Endothelial cell of umbilical vein (primary cell): ENCODE results near the gene CXCL16. TPM values are rescaled to one million over a fixed set of nuclear protein-coding genes. Genes with fewer than 3 reads are reported as not detected.

Experiments
- BruUV-seq: library from RNA; stranded (reverse); fragments of 400-500 nt; replicated peaks from 2 replicates; lab custom pipeline; 2021; lab: Mats Ljungman, UMichigan
- CTCF ChIA-PET: fragments of 300-600, 350-600 bp; sonication (Branson Sonifier 250); formaldehyde crosslinking; loops from one replicate; lab custom pipeline; 2021; ENCODE audit warnings: antibody characterized with exemption, inconsistent platforms; lab: Charles Lee
- POLR2A ChIA-PET: fragments of 300-600, 350-600 bp; sonication (Branson Sonifier 250); formaldehyde crosslinking; loops from one replicate; lab custom pipeline; 2021; ENCODE audit warnings: antibody characterized with exemption, inconsistent platforms; lab: Charles Lee
- DNase-seq: peaks from one replicate; pipeline ENCODE4 v3.0.0-alpha.2; 2011; ENCODE audit warnings: low read depth, low spot score
- FAIRE-seq: peaks from 2 replicates; lab custom pipeline; 2011; peaks lifted over from hg19 to GRCh38; lab: Jason Lieb, UNC
- H2AFZ ChIP-seq: 2 replicates; pipeline ENCODE4 v1.6.0; 2012; ENCODE audit warnings: low read depth, low read length, control low read depth, inconsistent platforms
- H3K27ac ChIP-seq: 2 replicates; pipeline ENCODE4 v1.5.1; 2011; ENCODE audit warnings: low read depth, mild to moderate bottlenecking, control low read depth, low read length, moderate library complexity; ENCODE audit not compliant: insufficient read depth
- H3K27me3 ChIP-seq, 2 experiments: 2 replicates each; pipeline versions ENCODE4 v1.6.0 to v1.6.1; 2011; ENCODE audit warnings: low read length in 2 of 2, mixed read lengths in 1 of 2; ENCODE audit not compliant: control insufficient read depth in 2 of 2, insufficient read depth in 2 of 2
- H3K36me3 ChIP-seq, 2 experiments: 2 replicates in 1 of 2; 3 replicates in 1 of 2; pipeline ENCODE4 v1.5.1; 2011; ENCODE audit warnings: low read length in 2 of 2, mild to moderate bottlenecking in 1 of 2, moderate library complexity in 1 of 2; ENCODE audit not compliant: control insufficient read depth in 2 of 2, insufficient read depth in 2 of 2; ENCODE audit errors: extremely low read depth in 1 of 2
- H3K4me1 ChIP-seq: 3 replicates; pipeline ENCODE4 v1.5.1; 2011; ENCODE audit warnings: mild to moderate bottlenecking, low read length; ENCODE audit not compliant: control insufficient read depth, insufficient read depth; ENCODE audit errors: extremely low read depth
- H3K4me2 ChIP-seq: 2 replicates; pipeline ENCODE4 v1.6.1; 2011; ENCODE audit warnings: low read length, control low read depth, mixed read lengths; ENCODE audit not compliant: insufficient read depth
- H3K4me3 ChIP-seq, 3 experiments: fragments of 200-600 bp in 1 of 3; sonication (generic), shearing (Covaris generic) in 1 of 3; replicated peaks in 1 of 3; 2 replicates each; pipeline ENCODE4 v1.5.1; 2011 to 2016; ENCODE audit warnings: control low read depth in 3 of 3, low read length in 3 of 3, mild to moderate bottlenecking in 2 of 3, inconsistent platforms in 1 of 3, low read depth in 1 of 3, moderate library complexity in 1 of 3; ENCODE audit not compliant: insufficient read depth in 1 of 3
- H3K79me2 ChIP-seq: 2 replicates; pipeline ENCODE4 v1.6.0; 2012; ENCODE audit warnings: low read length, inconsistent platforms; ENCODE audit not compliant: control insufficient read depth, insufficient read depth
- H3K9ac ChIP-seq: replicated peaks from 2 replicates; pipeline ENCODE3; 2011; ENCODE audit warnings: low read length, control low read depth; ENCODE audit not compliant: insufficient read depth; ENCODE audit errors: extremely low read depth
- H3K9me1 ChIP-seq: replicated peaks from 3 replicates; pipeline ENCODE4 v1.6.0; 2011; ENCODE audit warnings: mild to moderate bottlenecking, low read length; ENCODE audit not compliant: control insufficient read depth, insufficient read depth; ENCODE audit errors: extremely low read depth
- H3K9me3 ChIP-seq: replicated peaks from 2 replicates; pipeline ENCODE4 v1.5.1; 2012; ENCODE audit warnings: low read length, inconsistent platforms; ENCODE audit not compliant: control insufficient read depth, insufficient read depth
- H4K20me1 ChIP-seq: replicated peaks from 2 replicates; pipeline ENCODE3; 2011; ENCODE audit warnings: mild to moderate bottlenecking, low read length; ENCODE audit not compliant: control insufficient read depth, insufficient read depth; ENCODE audit errors: extremely low read depth
- CTCF ChIP-seq, 2 donors: IDR thresholded peaks; 1 replicate in 1 of 2; 2 replicates in 1 of 2; pipeline ENCODE4 v1.5.1; 2011; ENCODE audit warnings: low read length in 2 of 2, mild to moderate bottlenecking in 2 of 2, moderate library complexity in 2 of 2, control low read depth in 1 of 2, inconsistent platforms in 1 of 2, low read depth in 1 of 2; ENCODE audit not compliant: insufficient read depth in 1 of 2; ENCODE audit errors: extremely low read depth in 1 of 2
- EZH2 ChIP-seq: IDR thresholded peaks from 2 replicates; pipeline ENCODE4 v1.6.1; 2012; ENCODE audit warnings: borderline replicate concordance, low read depth, mild to moderate bottlenecking, moderate library complexity, low read length, inconsistent platforms; ENCODE audit not compliant: severe bottlenecking
- FOS ChIP-seq: IDR thresholded peaks from 2 replicates; pipeline ENCODE4 v1.6.1; 2011; ENCODE audit warnings: mild to moderate bottlenecking, low read length, moderate library complexity, borderline replicate concordance; ENCODE audit not compliant: insufficient read depth
- GATA2 ChIP-seq: IDR thresholded peaks from 2 replicates; pipeline ENCODE4 v1.7.0; 2011; ENCODE audit warnings: low read depth, mild to moderate bottlenecking, moderate library complexity, mixed read lengths, low read length; ENCODE audit not compliant: insufficient read length, insufficient read depth
- JUN ChIP-seq: IDR thresholded peaks from 2 replicates; pipeline ENCODE4 v1.6.1; 2011; ENCODE audit warnings: borderline replicate concordance, low read depth; ENCODE audit not compliant: insufficient read length, insufficient read depth
- MYC ChIP-seq: IDR thresholded peaks from one replicate; pipeline ENCODE4 v1.6.1; 2011; ENCODE audit warnings: mild to moderate bottlenecking, low read depth, low read length
- POLR2A ChIP-seq: IDR thresholded peaks from 2 replicates; pipeline ENCODE4 v1.6.1; 2012; ENCODE audit warnings: low read depth, mild to moderate bottlenecking, control low read depth, low read length
- POLR2AphosphoS5 ChIP-seq: IDR thresholded peaks from 2 replicates; pipeline ENCODE4 v1.6.1; 2012; ENCODE audit warnings: low read depth, mild to moderate bottlenecking, control low read depth, low read length, moderate library complexity; ENCODE audit not compliant: insufficient read depth
- dilution Hi-C: fragments of 300-500 bp; cut with MboI; formaldehyde crosslinking; loops from one replicate; pipeline ENCODE4 v1.15.0; 2019; ENCODE audit warnings: low sequenced_read_pairs; ENCODE audit not compliant: extremely low pct_ligation_motif_present
- intact Hi-C: fragments of 100-400 bp; cut with micrococcal nuclease; formaldehyde crosslinking; loops from one replicate; pipeline ENCODE4 v1.10.0; 2022
- polyA plus RNA-seq, 4 experiments: library from polyadenylated mRNA; depleted of rRNA in 3 of 4; stranded (reverse) in 3 of 4; unstranded in 1 of 4; fragments of >200 nt; gene quantifications; 2 replicates each; pipeline versions ENCODE4 v1.2.1 to v1.2.3, GENCODE V29; 2011 to 2012; ENCODE audit warnings: missing spikeins in 1 of 4
- total RNA-seq: library from RNA; stranded (reverse); gene quantifications from 2 replicates; pipeline ENCODE4 v1.2.3, GENCODE V29; 2021
- TF ChIP-seq, protein P1 (sequence below): IDR thresholded peaks from 2 replicates; pipeline ENCODE4 v1.6.1; 2011; ENCODE audit not compliant: insufficient read depth, insufficient read length

Gene CXCL16
- total and polyA plus RNA-seq, 2 donors (not counting 3 experiments of a cell fraction or from before 2014, with no cell fraction given), result 4.8 to 6.1 TPM

- TF ChIP-seq, protein P1, sequence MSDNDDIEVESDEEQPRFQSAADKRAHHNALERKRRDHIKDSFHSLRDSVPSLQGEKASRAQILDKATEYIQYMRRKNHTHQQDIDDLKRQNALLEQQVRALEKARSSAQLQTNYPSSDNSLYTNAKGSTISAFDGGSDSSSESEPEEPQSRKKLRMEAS, result no peak
- TF ChIP-seq POLR2AphosphoS5 (no peak), POLR2A (no peak), EZH2 (no peak), FOS (no peak), CTCF (IDR thresholded peaks at IDR 0.05; ENCODE audit: extremely low read depth in 1 of 2, insufficient read depth in 1 of 2, low read depth in 1 of 2, low read length in 2 of 2) (no peak), MYC (no peak), GATA2 (no peak), JUN (no peak)
Observed at GRCh38 chr17:4716081-4716480, 23.6 kb downstream of the CXCL16 start.

More at GRCh38 chr17:4716081-4716480, 23.6 kb downstream of the CXCL16 start:
- BruUV-seq, result no TSS peak
- intact Hi-C loops, result no loop called here
- Histone ChIP-seq H3K36me3 (peaks cover 0 to 4% of the 10 kb centered on the region in 2 experiments), H3K4me2 (no peak overlapping the region), H3K9me1 (no peaks in the 10 kb centered on the region), H2AFZ (no peak overlapping the region), H3K27me3 (no peaks in the 10 kb centered on the region), H3K4me1 (peaks cover 10% of the 10 kb centered on the region), H3K27ac (no peak overlapping the region), H3K9ac (no peak overlapping the region), H3K4me3 (no peak overlapping the region), H3K9me3 (no peaks in the 10 kb centered on the region), H4K20me1 (no peaks in the 10 kb centered on the region), H3K79me2 (no peaks in the 10 kb centered on the region)
- CTCF ChIA-PET, result interaction anchor here (0.6 kb wide), 2 partner anchors 184 to 187 kb away, joined by 3 to 5 read pairs; partner anchors contain the start of gene CHRNE
- POLR2A ChIA-PET, result no interaction called here
- dilution Hi-C loops, result no loop called here
- FAIRE-seq, result no peak
- no peak for DNase-seq
